Endothelial cell (in vitro differentiated cells): ENCODE measurements around the gene TNS3. TPM values are rescaled to one million over a fixed set of nuclear protein-coding genes. Genes with fewer than 3 reads are reported as not detected.

Source experiments
- DNase-seq: peaks from one replicate; pipeline ENCODE4 v3.0.0; 2021; ENCODE audit warnings: low spot score
- H3K27ac Mint-ChIP-seq: one replicate; pipeline ENCODE4 v1.8.0; 2021; ENCODE audit warnings: mixed read lengths, inconsistent platforms; ENCODE audit not compliant: unreplicated experiment
- H3K27me3 Mint-ChIP-seq: one replicate; pipeline ENCODE4 v1.8.0; 2021; ENCODE audit warnings: mild to moderate bottlenecking, moderate library complexity, mixed read lengths, inconsistent platforms; ENCODE audit not compliant: unreplicated experiment
- H3K36me3 Mint-ChIP-seq: one replicate; pipeline ENCODE4 v1.8.0; 2021; ENCODE audit warnings: mild to moderate bottlenecking, low read depth, mixed read lengths, inconsistent platforms; ENCODE audit not compliant: unreplicated experiment
- H3K4me1 Mint-ChIP-seq: one replicate; pipeline ENCODE4 v1.8.0; 2021; ENCODE audit warnings: mild to moderate bottlenecking, mixed read lengths, inconsistent platforms; ENCODE audit not compliant: unreplicated experiment
- H3K4me3 Mint-ChIP-seq: one replicate; pipeline ENCODE4 v1.8.0; 2021; ENCODE audit warnings: mild to moderate bottlenecking, mixed read lengths, inconsistent platforms; ENCODE audit not compliant: unreplicated experiment
- H3K9me3 Mint-ChIP-seq: one replicate; pipeline ENCODE4 v1.8.0; 2021; ENCODE audit warnings: mixed read lengths, inconsistent platforms; ENCODE audit not compliant: unreplicated experiment
- total RNA-seq: library from RNA; stranded (reverse); fragmentation: NEBNext Ultra II Directional; extraction: Animal tissue kit (Norgen Biotek cat#: 25700); gene quantifications from one replicate; pipeline ENCODE4 v1.2.1, GENCODE V29; 2021; ENCODE audit not compliant: unreplicated experiment
- TF ChIP-seq, protein P1 (sequence below): fragments of 200-600 bp; sonication (generic); IDR thresholded peaks from one replicate; pipeline ENCODE4 v1.5.0; 2021; ENCODE audit warnings: antibody characterized with exemption; ENCODE audit not compliant: unreplicated experiment

The TNS3 gene
- total RNA-seq, 1 donor from 2014 or later = 7.5 TPM

DNA sequence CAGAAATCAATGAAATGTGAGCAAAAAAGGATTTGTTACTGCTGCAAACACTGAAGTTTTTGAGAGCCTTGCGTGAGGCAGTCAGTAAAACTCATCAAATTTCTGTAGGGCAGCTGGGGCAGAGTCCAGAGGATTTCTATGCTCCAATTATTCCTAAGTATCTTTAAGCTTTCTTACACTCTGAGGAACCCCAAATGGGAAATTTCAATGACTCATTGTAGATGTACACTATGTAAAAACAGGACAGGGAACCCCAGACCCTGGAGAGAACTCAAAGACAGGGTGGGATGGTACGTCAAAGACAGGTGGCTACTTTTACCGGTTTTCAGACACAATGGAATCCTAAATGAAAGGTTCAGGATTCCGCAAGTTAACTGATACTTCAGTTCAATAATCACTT, 120.2 kb downstream of the TNS3 start:
- no peak for DNase-seq
- TF ChIP-seq, protein P1, sequence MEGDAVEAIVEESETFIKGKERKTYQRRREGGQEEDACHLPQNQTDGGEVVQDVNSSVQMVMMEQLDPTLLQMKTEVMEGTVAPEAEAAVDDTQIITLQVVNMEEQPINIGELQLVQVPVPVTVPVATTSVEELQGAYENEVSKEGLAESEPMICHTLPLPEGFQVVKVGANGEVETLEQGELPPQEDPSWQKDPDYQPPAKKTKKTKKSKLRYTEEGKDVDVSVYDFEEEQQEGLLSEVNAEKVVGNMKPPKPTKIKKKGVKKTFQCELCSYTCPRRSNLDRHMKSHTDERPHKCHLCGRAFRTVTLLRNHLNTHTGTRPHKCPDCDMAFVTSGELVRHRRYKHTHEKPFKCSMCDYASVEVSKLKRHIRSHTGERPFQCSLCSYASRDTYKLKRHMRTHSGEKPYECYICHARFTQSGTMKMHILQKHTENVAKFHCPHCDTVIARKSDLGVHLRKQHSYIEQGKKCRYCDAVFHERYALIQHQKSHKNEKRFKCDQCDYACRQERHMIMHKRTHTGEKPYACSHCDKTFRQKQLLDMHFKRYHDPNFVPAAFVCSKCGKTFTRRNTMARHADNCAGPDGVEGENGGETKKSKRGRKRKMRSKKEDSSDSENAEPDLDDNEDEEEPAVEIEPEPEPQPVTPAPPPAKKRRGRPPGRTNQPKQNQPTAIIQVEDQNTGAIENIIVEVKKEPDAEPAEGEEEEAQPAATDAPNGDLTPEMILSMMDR = no peak
- Mint-ChIP-seq H3K27me3 (peaks cover 3% of the 10 kb centered on the region), H3K4me3 (no peak overlapping the region), H3K4me1 (no peaks in the 10 kb centered on the region), H3K9me3 (no peaks in the 10 kb centered on the region), H3K27ac (no peak overlapping the region), H3K36me3 (no peaks in the 10 kb centered on the region)

DNA sequence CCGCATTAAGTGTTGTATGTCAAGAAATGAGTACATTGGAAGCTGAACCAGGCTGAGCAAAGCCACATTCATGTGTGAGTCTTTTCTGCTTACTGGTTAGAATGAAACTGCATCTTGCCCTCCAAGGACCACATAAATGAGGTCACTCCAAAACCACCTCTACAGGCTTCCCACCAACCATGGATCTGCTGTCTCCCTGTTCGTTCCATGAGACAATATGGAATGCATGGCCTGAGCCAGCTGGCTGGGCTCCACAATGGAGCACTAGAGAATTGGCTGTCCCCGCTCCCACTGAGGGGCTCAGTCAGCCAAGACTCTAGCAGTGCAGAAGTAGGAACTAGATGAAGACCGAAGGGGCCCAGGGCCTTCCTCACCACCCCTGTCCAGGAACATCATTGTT, 120.8 kb downstream of the TNS3 start:
- Mint-ChIP-seq H3K27ac (no peak overlapping the region), H3K36me3 (no peaks in the 10 kb centered on the region), H3K9me3 (no peaks in the 10 kb centered on the region), H3K4me1 (no peaks in the 10 kb centered on the region), H3K27me3 (no peaks in the 10 kb centered on the region), H3K4me3 (no peak overlapping the region)
- no peak for DNase-seq
- TF ChIP-seq, protein P1 = no peak

DNA sequence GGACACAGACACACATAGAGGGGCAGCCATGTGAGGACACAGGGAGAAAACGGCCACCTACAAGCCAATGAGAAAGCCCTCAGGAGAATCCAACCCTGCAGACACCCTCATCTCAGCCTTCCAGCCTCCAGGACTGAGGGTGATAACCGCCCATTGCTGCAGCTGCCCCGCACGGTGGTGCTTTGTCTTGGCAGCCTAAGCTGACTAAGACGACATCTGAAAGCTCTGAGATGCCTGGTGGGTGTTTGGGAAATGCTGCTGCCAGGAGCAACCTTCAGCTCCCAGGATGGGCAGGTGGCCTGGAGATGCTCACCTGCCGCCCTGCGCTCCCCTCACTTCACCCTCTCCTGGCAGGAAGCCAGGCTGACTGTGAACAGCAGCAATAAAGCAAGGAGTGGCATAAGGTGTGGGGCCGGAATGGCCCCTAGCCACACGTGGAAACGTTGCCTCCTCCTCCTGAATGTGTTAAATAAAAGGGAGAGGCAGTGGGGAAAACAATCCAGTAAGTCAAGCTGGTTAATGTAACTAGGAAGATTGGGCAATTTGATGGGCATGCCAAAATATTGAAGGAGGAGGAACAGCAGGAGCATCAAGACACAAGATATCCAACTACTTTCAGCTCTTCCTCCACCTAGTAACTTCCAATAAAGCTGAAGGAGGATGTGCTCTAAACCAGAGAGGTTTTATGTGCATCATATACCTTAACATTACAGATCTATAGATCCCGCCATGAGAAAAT, 121.5 kb downstream of the TNS3 start:
- Mint-ChIP-seq H3K27ac (no peak overlapping the region), H3K36me3 (no peaks in the 10 kb centered on the region), H3K9me3 (no peaks in the 10 kb centered on the region), H3K4me3 (no peak overlapping the region), H3K27me3 (no peaks in the 10 kb centered on the region), H3K4me1 (no peaks in the 10 kb centered on the region)
- TF ChIP-seq, protein P1 = no peak
- no peak for DNase-seq

DNA sequence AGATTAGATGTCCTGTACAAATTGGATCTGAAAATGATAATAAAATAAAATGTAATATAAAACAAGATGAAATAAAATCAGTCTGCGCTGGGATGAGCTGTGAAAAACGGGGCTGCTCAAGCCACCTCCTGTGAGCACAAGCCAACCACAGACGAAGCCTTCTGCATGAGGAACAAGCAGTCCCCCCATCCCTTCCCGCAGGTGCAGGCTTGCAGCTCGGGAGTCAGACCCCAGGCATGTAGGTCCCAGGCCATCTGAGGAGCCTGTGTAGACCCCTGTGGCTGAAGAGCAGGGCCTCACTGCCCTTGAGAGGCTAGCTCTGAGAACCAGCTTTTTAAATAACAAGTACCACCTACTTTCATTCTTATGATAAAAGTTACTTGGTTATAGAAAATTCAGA, 123.4 kb downstream of the TNS3 start:
- H3K36me3 Mint-ChIP-seq = no peaks in the 10 kb centered on the region
- no peak overlapping the region for H3K4me3 Mint-ChIP-seq
- TF ChIP-seq, protein P1 = no peak
- no peak overlapping the region for H3K27ac Mint-ChIP-seq
- no peak for DNase-seq
- H3K4me1 Mint-ChIP-seq = peaks cover 3% of the 10 kb centered on the region
- peaks cover 4% of the 10 kb centered on the region for H3K27me3 Mint-ChIP-seq
- H3K9me3 Mint-ChIP-seq = no peaks in the 10 kb centered on the region

DNA sequence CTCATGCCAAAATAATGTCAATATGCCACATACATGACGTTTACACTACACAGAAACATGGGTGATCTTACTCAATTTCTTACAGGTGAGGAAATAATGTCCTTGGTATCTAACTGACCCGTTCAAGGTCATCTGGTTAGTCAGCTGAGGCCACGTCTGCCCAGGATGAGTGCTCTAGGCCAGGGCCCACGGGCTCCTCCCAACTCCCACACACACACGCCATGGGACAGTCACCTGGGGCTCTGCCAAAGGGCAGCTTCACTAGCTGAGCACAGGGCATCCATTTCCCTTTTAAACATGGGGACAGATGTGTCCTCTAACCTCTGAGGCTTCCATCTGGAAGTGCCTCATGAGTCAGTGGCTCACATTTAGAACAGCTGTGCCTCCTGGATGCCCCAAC, 123.9 kb downstream of the TNS3 start:
- Mint-ChIP-seq H3K27ac (no peak overlapping the region), H3K4me3 (no peak overlapping the region), H3K27me3 (peaks cover 4% of the 10 kb centered on the region), H3K9me3 (no peaks in the 10 kb centered on the region), H3K36me3 (no peaks in the 10 kb centered on the region), H3K4me1 (peaks cover 7% of the 10 kb centered on the region)
- TF ChIP-seq, protein P1 = no peak
- DNase-seq = no peak
